CD4-positive, alpha-beta T cell treated with Interleukin-4 for 4 hours (primary cell): Measurements from ENCODE around the gene NEK5.
A peak's percentile ranks its signal among the peaks of the same experiment; 100 is the strongest.
"Not testable (repeated sequence)": the region's sequence is repeated elsewhere in the genome, so short reads cannot be mapped to it uniquely, and the experiment has no call there.

Experiments used
- DNase-seq: peaks from one replicate; pipeline ENCODE4 v3.0.0-alpha.2; 2020

NEK5 gene

GRCh38 chr13:52067237-52067636 lies 61.6 kb downstream of the NEK5 start:
- DNase-seq = no peak

- no peak for DNase-seq
Observed at GRCh38 chr13:52061587-52061986, 67.3 kb downstream of the NEK5 start.

- not testable (repeated sequence) for DNase-seq
Observed at GRCh38 chr13:52061064-52061463, 67.8 kb downstream of the NEK5 start.

DNA sequence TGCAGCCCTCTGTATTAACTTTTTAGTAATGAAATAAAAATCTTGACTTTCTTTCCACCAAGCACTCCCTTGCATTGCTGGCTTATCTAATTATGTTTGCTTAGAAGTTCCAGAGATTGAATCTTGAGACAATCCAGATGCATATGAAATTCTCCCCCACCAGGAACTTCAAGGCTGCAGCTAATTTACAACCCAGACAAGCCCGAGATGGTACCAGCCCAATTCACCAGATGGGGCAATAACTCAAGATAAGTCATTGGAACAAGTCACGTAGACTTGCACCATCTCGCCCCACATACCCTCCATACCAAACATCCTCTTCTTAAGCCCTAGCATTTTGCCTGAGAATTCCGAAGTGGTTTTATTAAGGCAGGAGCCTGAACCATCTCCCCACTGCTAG lies 75.4 kb downstream of the NEK5 start:
- DNase-seq = no peak

DNA sequence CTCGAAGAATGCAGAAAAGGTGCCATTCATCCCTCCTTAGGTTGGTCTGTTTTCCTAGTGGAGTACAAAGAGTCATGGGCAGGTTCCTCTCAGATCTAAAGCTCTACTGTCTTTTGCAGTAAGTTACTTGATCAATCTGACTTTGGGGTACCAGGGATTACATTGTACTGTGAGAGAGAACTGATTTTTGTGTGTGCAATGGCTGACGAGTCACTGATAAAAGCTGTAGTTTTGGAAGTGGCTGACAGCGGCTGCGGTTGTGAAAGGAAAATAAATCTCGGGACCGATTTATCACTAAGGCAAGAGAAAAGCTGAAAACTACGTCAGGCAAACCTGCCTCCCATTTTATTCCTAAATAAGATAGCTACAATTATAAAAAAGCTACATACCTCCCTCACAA lies 77.5 kb downstream of the NEK5 start:
- no peak for DNase-seq

GRCh38 chr13:52048516-52048915 lies 80.4 kb downstream of the NEK5 start:
- no peak for DNase-seq

DNA sequence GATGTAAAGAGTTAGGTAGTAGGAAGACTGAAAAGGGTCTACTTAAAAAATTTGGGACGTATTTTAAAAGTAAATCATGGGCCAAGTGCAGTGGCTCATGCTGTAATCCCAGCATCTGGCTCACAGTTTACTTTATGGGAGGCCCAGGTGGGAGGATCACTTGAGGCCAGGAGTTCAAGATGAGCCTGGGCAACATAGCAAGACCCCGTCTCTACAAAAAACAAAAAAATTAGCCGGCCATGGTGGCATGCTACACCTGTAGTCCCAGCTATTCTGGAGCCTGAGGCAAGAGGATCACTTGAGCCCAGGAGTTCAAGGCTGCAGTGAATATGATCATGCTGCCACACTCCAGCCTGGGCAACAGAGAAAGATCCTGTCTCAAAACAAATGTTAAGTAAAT lies 81.4 kb downstream of the NEK5 start:
- no peak for DNase-seq

DNA sequence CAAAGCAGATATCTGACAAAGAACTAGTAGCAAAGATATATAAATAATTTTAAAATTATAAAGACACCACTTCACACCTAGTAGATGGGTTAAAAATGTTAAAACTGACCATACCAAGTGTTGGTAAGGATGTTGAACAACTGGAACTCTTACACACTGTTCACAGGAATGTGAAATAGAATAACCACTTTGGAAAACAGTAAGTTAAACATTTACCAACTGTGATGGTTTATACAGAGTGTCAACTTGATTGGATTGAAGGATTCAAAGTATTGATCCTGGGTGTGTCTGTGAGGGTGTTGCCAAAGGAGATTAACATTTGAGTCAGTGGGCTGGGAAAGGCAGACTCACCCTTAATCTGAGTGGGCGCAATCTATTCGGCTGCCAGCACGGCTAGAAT lies 85.2 kb downstream of the NEK5 start:
- no peak for DNase-seq

- no peak for DNase-seq
Observed at GRCh38 chr13:52036037-52036436, 92.8 kb downstream of the NEK5 start.

DNA sequence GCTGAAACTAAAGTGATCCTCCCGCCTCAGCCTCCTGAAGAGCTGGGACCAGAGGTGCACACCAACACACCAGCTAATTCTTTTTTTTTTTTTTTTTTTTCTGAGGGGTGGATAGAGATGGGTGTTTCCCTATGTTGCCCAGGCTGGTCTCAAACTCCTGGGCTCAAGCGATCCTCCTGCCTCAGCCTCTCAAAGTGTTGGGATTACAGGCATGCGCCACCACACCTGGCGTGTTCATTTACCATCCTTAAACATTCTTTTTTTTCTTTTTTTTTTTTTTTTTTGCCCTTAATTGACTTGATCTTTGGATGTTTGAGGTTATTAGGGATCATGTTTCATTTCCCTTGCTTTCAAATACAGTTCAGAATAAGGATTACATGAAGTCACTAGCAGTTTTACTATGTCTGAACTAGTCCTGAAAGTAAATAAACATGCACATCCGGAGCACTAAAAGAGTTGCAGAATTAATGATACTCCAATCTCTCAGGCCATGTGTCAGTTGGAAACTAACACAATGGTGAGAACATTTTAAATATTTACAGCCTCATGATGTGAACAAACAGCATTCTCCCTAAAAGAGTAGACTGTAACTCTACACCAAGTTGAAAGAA lies 94.2 kb downstream of the NEK5 start:
- no peak for DNase-seq

- DNase-seq = no peak
Observed at GRCh38 chr13:52033039-52033438, 95.8 kb downstream of the NEK5 start.

DNA sequence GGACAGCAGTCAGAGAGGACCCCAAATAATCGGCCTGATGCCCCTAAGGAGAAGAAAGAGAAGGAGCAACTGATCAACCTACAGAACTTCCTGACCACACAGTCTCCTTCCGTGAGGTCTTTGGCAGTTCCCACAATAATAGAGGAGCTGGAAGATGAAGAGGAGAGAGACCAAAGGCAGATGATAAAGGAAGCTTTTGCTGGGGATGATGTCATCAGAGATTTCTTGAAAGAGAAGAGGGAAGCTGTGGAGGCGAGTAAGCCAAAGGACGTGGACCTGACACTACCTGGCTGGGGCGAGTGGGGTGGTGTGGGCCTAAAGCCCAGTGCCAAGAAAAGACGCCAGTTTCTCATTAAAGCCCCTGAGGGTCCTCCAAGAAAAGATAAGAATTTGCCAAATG lies 98.5 kb downstream of the NEK5 start:
- not testable (repeated sequence) for DNase-seq

DNA sequence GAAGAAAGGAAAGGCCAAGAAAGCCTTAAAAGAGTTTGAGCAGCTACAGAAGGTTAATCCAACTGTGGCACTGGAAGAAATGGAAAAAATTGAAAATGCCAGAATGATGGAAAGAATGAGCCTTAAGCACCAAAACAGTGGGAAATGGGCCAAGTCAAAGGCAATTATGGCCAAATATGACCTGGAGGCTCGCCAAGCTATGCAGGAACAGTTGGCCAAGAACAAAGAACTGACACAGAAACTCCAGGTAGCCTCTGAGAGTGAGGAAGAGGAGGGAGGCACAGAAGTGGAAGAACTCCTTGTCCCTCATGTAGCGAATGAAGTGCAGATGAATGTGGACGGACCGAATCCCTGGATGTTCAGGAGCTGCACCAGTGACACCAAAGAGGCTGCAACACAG lies 99.3 kb downstream of the NEK5 start:
- DNase-seq = no peak

GRCh38 chr13:52027832-52028231 lies 101.0 kb downstream of the NEK5 start:
- no peak for DNase-seq

GRCh38 chr13:52026246-52026626 lies 102.6 kb downstream of the NEK5 start:
- DNase-seq = no peak

- no peak for DNase-seq
Observed at GRCh38 chr13:52025475-52026245, 103.2 kb downstream of the NEK5 start.

DNA sequence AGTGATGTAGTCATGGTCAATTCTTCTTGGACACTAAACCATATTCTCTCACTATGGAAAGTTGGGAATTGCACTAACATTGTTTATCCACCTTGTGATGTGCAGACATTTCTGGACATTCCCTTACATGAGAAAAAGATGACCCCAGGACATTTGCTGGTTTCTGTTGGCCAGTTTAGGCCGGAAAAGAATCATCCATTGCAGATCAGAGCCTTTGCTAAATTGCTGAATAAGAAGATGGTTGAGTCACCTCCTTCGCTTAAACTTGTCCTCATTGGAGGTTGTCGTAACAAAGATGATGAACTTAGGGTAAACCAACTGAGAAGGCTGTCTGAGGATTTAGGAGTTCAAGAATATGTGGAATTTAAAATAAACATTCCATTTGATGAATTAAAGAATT lies 104.4 kb downstream of the NEK5 start, which contains the start of gene UTP14C:
Gene UTP14C (plus strand): TSS at position 211 of the 400 bp plus-strand sequence. CDS start 4,114 bp downstream, outside the sequence.
- no peak for DNase-seq

DNA sequence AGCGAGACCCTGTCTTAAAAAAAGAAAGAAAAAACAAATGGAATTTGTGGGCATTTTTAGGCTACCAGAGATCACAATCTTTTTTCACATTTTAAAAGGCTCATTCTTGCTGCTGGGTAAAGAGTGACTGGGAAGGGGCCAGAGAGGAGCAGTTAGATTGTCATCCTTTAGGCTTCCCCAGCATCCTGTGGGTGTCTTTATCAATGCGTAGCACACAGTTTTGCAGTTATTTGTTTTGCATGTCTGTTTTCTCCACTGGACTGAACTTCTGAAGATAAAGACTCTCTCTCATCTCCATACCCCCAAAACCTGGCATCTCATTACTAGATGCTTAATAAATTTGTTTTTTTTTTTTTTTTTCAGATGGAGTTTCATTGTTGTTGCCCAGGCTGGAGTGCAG lies 106.5 kb downstream of the NEK5 start:
- DNase-seq = no peak

DNA sequence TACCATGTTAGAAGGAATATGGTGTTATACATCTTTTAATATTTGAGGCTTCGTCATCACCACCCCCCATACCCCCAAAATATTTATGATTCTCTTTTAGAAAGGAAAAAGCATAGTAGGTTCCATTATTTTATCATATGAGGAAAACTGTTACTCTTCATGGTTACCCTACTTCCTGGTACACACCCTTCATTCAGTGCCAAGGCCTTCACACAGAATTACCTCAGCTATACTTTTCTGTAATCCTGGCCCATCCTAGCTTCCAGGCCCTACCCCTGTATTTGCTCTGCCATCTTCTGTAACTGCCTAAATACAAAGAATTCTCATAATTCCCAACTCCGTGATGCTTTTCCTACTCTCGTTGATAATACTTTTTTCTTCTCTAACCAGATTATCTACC lies 108.7 kb downstream of the NEK5 start:
- no peak for DNase-seq

DNA sequence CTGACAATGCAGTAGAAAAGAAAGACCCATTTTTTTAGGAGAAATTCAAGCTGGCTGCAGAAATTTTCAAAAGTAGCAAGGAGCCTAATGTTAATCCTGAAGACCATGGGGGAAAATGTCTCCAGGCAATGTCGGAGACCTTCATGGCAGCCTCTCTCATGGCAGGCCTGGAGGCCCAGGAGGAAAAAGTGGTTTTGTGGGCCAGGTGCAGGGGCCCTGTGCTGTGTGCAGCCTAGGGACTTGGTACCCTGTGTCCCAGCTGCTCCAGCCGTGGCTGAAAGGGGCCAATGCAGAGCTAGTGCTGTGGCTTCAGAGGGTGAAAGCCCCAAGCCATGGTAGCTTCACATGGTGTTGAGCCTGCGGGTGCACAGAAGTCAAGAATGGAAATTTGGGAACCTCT lies 112.6 kb downstream of the NEK5 start:
- DNase-seq = no peak

GRCh38 chr13:52012512-52012836 lies 116.4 kb downstream of the NEK5 start:
- DNase-seq = no peak

DNA sequence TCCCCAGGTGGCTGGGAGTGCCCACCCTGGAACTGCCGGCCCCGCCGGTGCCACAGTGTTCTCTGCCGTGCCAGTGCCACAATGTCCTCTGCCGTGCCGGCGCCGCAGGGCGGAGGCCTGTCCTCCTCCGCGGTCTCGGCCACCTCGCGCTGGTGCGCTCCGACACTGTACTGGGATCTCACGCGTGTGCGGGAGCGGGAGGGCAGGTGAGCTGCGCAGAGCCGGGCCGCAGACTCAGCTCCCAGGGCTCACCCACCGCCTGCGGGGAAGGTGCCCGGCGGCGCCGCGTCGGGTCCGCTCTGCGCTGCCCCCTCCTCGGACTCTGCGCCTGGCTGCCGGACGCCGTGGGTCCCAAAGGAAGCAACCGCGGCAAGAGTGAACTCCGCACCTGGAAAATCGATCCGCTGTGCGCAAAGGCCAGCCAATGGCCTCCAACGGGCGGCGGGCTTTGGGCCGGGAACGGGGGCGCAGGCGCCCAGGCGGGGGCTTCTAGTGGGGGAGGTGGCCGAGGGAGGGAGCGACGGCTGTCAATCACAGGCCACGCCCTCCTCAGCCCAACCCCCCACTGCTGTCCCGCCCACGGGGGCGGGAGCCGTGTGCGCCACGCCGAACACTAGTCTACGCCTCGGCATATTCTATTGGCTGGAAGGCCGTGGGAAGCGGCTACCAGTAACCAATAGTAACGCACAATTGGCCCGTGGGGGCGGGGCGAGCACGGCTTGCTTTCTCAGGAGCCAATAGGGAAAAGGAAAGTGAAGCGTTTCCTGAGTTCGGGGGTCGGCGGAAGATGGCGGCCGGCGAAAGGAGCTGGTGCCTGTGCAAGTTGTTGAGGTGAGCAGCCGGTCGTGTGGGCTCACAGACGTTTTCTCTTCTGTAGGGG lies 117.0 kb downstream of the NEK5 start, which contains the start of gene ALG11:
Gene ALG11 (plus strand): TSS at position 767 of the 880 bp plus-strand sequence. CDS start 21 bp downstream, at position 788.
- peak; percentile 99 for DNase-seq

GRCh38 chr13:52010890-52011631 lies 117.8 kb downstream of the NEK5 start, which contains the start of gene ATP7B:
Gene ATP7B, minus strand, starts transcription at chr13:52011450. Its CDS starts 113 bp downstream, at chr13:52011337.
- DNase-seq = peak; percentile 3
